ENCODE data around the gene HDAC9.

DNA sequence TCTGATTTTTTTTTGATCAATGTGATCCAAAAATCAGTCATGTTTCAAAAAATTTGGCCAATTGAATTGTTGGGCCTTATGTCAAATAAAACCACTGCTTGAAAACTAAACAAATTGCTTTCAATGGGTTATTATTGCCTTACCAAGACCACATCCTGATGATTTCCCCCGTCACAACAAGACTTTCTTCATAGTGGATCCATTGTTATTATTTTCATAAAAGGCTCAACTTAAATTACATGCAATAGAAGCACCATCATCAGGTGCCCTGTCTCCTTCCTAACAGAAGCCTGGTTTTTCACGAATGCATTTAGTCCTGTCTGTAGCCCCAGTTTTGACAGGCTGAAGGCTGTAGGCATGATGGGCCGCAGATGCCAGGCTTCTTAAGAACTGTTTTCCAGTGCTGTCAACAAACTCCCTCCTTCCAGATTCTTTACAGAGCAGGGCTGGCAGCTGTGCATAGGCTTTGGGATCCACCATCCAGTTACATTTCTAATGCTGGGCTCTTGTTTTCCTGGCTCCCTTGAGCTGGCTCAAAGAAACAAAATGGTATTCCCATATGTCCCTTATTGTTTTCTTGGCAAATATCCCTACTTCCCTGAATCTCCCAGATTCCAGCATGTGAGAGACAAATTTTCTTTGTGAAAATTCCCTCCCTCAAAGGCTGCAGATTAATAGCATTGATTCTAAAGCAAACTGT, 319.9 kb downstream of the HDAC9 start:
- TF ChIP-seq, protein P1, sequence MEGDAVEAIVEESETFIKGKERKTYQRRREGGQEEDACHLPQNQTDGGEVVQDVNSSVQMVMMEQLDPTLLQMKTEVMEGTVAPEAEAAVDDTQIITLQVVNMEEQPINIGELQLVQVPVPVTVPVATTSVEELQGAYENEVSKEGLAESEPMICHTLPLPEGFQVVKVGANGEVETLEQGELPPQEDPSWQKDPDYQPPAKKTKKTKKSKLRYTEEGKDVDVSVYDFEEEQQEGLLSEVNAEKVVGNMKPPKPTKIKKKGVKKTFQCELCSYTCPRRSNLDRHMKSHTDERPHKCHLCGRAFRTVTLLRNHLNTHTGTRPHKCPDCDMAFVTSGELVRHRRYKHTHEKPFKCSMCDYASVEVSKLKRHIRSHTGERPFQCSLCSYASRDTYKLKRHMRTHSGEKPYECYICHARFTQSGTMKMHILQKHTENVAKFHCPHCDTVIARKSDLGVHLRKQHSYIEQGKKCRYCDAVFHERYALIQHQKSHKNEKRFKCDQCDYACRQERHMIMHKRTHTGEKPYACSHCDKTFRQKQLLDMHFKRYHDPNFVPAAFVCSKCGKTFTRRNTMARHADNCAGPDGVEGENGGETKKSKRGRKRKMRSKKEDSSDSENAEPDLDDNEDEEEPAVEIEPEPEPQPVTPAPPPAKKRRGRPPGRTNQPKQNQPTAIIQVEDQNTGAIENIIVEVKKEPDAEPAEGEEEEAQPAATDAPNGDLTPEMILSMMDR (IDR thresholded peaks at IDR 0.05): no peak
- no peak for TF ChIP-seq ZFX (IDR thresholded peaks at IDR 0.05; ENCODE audit: borderline replicate concordance)

Measured in 22Rv1 (cell line).